ENCODE results near the gene CXorf58.

GRCh38 chrX:23908219-23909004 lies 606 bp downstream of the CXorf58 start:
- TF ChIP-seq ZNF274 (IDR thresholded peaks at IDR 0.05; ENCODE audit: low read depth, low read length): no peak
- peak in 2 of 3 experiments; percentile 45 to 47; a peak in 4 of 6 replicates for TF ChIP-seq CTCF (IDR thresholded peaks at IDR 0.05 in 2 of 3, conservative IDR thresholded peaks at IDR 0.05 in 1 of 3; ENCODE audit: borderline replicate concordance in 1 of 3, insufficient read depth in 1 of 3, low read depth in 2 of 3, low read length in 2 of 3)
- no peak for TF ChIP-seq FOSL1 (IDR thresholded peaks at IDR 0.05; ENCODE audit: low read depth)
- TF ChIP-seq EZH2phosphoT487 (IDR thresholded peaks at IDR 0.05; ENCODE audit: borderline replicate concordance): no peak
- no peak for TF ChIP-seq ZFX (IDR thresholded peaks at IDR 0.05)
- no peak for TF ChIP-seq POLR2A (IDR thresholded peaks at IDR 0.05; ENCODE audit: borderline replicate concordance, extremely low read depth, insufficient read depth, insufficient read length)
- TF ChIP-seq POLR2AphosphoS5 (IDR thresholded peaks at IDR 0.05; ENCODE audit: low read depth, low read length): no peak
- TF ChIP-seq CEBPB (IDR thresholded peaks at IDR 0.05; ENCODE audit: low read depth): no peak
- TF ChIP-seq EGR1 (IDR thresholded peaks at IDR 0.05; ENCODE audit: low read depth): no peak
- no peak for TF ChIP-seq YY1 (IDR thresholded peaks at IDR 0.05; ENCODE audit: extremely low read depth, insufficient replicate concordance, low read depth, low read length)
- no peak for TF ChIP-seq TCF7L2 (IDR thresholded peaks at IDR 0.05; ENCODE audit: borderline replicate concordance, extremely low read depth, insufficient read depth, insufficient read length)
- TF ChIP-seq EZH2 (IDR thresholded peaks at IDR 0.05): no peak
- no peak for TF ChIP-seq CBX3 (IDR thresholded peaks at IDR 0.05; ENCODE audit: low read depth)
- TF ChIP-seq SRF (IDR thresholded peaks at IDR 0.05; ENCODE audit: low read depth): no peak

Data from HCT116 (cell line).